Activated naive CD4-positive, alpha-beta T cell treated with anti-CD3 and anti-CD28 coated beads, Interleukin-2, amount 50 U/mL, for 72 hours (primary cell): ENCODE data around the gene LCE5A. TPM values are rescaled to one million over a fixed set of nuclear protein-coding genes. Genes with fewer than 3 reads are reported as not detected.
"Not testable (repeated sequence)": the region's sequence is repeated elsewhere in the genome, so short reads cannot be mapped to it uniquely, and the experiment has no call there.

Experiments used
- ATAC-seq, 2 donors: fragments of 150-1000 bp; cut with Tn5 transposase; 2 replicates each; pipeline ENCODE4 v1.10.0; 2021; ENCODE audit warnings: mild to moderate bottlenecking in 2 of 2, moderate library complexity in 2 of 2
- DNase-seq, 2 donors: peaks; one replicate each; pipeline ENCODE4 v3.0.0; 2021 to 2022; ENCODE audit warnings: low spot score in 2 of 2
- H3K27ac Mint-ChIP-seq, 2 donors: one replicate each; pipeline ENCODE4 v1.8.0; 2022; ENCODE audit warnings: mild to moderate bottlenecking in 2 of 2, mixed read lengths in 2 of 2
- H3K36me3 Mint-ChIP-seq, 2 donors: one replicate each; pipeline ENCODE4 v1.8.0; 2022; ENCODE audit warnings: mixed read lengths in 2 of 2
- H3K9me3 Mint-ChIP-seq, 2 donors: one replicate each; pipeline ENCODE4 v1.8.0; 2022; ENCODE audit warnings: mixed read lengths in 2 of 2
- total RNA-seq, 2 donors: library from RNA; stranded (reverse); gene quantifications; one replicate each; pipeline ENCODE4 v1.2.3, GENCODE V29; 2022

LCE5A gene
- total RNA-seq, 2 donors from 2014 or later: not detected

DNA sequence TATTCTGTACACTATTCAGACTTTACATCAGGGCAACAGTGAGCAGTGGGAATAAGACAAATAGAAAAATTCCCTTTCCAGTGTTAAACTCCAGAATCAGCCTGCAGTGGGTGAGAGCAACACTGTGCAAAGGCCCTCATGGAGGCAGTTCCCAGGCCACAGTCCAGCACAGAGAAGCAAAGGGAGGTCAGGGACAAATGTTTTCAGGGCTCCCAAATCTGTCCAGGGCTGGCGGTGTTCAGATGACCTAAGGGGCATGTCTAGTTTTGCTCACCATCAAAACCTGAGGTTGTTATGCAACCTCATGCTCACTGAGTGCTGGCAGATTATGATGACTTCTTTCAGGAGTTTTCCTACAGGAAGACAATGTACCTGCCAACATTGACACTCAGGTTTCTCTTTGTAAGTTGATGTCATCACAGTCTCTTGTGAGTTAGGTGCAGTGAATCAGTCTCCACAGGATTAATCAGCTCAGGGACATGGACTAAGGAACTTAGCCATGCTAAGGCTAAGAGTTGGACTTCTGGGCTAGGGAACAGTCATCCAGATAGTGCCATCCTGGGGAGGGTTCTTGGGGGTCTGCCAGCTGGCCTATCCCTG lies 3.6 kb upstream of the LCE5A start:
- DNase-seq (no peak), ATAC-seq (no peak)
- Mint-ChIP-seq H3K36me3 (no peaks in the 10 kb centered on the region), H3K9me3 (no peaks in the 10 kb centered on the region), H3K27ac (no peak overlapping the region)

DNA sequence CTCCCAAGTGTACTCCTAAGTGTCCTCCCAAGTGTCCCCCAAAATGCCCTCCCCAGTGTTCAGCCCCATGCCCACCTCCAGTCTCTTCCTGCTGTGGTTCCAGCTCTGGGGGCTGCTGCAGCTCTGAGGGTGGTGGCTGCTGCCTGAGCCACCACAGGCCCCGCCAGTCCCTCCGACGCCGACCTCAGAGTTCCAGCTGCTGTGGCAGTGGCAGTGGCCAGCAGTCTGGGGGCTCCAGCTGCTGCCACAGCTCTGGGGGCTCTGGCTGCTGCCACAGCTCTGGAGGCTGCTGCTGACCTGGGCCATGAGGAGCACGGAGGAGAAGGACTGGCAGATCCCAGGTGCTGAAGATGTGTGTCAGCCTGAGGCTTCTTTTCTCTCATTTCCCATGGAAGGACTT lies 993 bp downstream of the LCE5A start:
- no peak overlapping the region for H3K27ac Mint-ChIP-seq
- H3K9me3 Mint-ChIP-seq: no peaks in the 10 kb centered on the region
- DNase-seq (no peak), ATAC-seq (no peak)
- no peaks in the 10 kb centered on the region for H3K36me3 Mint-ChIP-seq

DNA sequence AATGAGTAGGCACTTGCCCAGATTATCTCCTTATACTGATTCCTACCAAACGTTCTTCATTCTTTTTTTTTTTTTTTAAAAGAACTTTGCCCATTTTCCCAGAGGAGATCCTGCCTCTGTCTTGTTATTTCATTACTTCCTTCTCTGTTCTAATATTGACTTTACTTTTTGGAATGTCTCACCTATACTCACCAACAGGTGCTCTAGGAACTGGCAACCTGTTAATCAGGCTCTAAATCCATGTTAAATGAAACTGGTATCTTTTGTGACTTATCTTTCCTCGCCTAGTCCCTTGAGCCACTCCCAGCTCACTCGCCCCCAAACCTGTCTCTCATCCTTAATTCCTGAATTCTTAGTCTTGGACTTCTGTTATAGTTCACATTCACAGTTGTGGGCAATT lies 2.5 kb downstream of the LCE5A start:
- no peaks in the 10 kb centered on the region for H3K36me3 Mint-ChIP-seq
- no peaks in the 10 kb centered on the region for H3K9me3 Mint-ChIP-seq
- DNase-seq: no peak
- H3K27ac Mint-ChIP-seq: no peak overlapping the region
- no peak for ATAC-seq

DNA sequence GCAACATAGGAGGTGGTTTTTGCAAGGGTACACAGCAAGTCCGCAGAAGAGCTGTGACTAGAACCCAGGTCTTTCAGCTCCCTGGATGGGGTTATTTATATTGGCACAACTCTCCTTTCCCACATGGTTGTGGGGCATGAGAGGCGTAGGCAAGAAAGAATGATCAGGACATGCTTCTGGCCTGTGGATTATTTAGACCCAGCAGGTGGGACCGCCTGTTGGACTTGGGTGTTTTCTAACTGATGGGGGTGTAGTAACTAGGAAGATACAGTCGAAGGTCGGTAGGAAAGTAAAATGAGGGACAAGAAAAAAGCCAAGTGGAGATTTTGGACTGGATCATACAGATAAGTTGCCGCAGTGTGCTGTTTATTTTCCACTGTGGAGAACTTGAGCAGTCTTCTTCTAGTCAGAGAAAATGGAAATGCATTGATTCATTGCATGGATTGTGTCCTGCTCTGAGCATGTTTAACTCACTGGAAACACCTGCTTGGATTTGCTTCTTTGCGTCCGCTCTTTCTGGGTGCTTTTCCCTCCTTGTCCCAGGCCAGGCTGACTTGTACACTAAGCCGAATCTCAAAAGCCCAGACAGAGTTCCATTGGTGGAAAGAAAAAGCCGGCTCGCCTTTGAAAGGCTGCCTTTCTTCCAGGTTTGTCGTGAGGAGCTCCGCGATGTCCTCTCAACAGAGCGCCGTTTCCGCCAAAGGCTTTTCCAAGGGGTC lies 4.3 kb downstream of the LCE5A start:
- Mint-ChIP-seq H3K36me3 (no peaks in the 10 kb centered on the region), H3K27ac (no peak overlapping the region), H3K9me3 (no peaks in the 10 kb centered on the region)
- ATAC-seq: no peak
- no peak for DNase-seq

DNA sequence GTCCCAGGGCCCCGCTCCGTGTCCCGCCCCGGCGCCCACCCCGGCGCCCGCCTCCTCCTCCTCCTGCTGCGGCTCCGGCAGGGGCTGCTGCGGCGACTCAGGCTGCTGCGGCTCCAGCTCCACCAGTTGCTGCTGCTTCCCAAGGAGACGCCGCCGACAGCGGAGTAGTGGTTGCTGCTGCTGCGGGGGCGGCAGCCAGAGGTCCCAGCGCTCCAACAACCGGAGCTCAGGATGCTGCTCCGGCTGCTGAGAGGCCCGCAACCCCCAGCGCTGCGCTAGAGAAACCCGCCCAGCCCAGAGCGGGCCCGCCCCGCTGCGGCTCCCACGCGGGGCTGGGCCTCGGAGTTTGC lies 4.8 kb downstream of the LCE5A start:
- no peak for ATAC-seq
- no peak for DNase-seq
- H3K36me3 Mint-ChIP-seq: no peaks in the 10 kb centered on the region
- H3K9me3 Mint-ChIP-seq: no peaks in the 10 kb centered on the region
- no peak overlapping the region for H3K27ac Mint-ChIP-seq

DNA sequence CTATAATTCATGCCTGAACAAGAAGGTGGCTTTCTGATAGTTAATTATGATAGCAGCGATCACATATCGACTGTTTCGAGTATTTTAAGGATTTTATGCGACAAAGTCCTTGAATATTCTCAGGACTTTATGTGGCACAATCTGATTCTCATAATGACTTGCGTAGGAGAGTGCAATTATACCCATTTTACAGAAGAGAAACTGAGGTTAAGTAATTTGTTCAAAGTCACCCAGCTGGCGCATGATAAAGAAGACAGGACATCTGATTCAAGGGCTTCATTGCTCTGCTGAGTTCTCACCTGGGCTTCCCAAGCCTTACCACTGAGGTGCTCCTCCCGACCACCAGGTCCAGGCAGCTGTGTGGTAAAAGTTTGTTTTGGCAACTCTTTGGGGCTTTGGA lies 5.5 kb downstream of the LCE5A start:
- DNase-seq: no peak
- Mint-ChIP-seq H3K36me3 (no peaks in the 10 kb centered on the region), H3K9me3 (no peaks in the 10 kb centered on the region), H3K27ac (no peak overlapping the region)
- no peak for ATAC-seq

DNA sequence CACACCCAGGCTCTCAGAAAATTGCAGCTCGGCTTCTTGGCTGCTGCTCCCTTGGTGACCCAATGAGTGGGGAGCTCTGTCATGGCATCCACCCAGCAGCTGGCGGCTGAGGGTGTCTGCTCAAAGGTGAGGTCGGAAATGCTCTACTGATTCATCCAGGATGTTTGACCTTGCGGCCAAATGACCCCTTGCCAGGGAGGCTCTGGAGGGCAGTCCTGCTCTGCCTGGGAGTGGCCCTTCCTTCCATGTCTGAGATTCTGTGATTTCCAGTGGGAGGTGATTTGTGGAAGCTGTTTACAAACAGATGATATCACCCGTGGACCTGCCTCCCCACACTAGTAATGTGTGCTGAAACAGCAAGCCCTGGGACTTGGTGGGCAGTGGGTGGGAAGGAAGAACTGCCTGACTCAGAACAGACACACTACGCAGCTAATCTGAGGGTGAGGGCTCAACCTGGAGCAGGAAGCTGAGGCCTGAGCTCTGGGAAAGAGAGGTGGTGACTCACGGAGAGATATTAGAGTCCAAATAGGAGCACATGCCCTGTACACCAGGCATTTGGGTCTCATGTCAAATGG lies 6.7 kb downstream of the LCE5A start:
- ATAC-seq (no peak), DNase-seq (no peak)
- H3K27ac Mint-ChIP-seq: no peak overlapping the region
- no peaks in the 10 kb centered on the region for H3K9me3 Mint-ChIP-seq
- H3K36me3 Mint-ChIP-seq: no peaks in the 10 kb centered on the region

DNA sequence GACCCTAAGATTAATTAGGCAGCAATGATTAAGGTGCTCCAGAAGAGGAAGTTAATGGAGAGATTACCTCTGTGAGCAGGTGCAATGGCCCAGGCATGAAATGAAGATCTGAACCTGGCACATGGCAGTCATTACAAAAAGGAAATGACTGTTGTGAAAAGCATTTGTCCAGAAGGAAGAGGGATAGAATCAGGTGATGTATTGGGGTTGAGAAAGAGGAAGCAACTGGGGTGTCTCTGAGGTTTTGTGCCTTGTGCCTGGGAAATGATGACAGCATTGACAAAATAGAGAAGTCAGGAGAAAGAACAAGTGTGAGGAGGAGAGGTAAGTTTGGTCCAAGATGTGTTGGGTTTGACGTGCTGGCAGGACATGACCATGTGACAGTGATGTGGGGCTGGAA lies 9.2 kb downstream of the LCE5A start:
- DNase-seq (no peak), ATAC-seq (no peak)
- H3K9me3 Mint-ChIP-seq: no peaks in the 10 kb centered on the region
- H3K36me3 Mint-ChIP-seq: no peaks in the 10 kb centered on the region
- no peak overlapping the region for H3K27ac Mint-ChIP-seq

DNA sequence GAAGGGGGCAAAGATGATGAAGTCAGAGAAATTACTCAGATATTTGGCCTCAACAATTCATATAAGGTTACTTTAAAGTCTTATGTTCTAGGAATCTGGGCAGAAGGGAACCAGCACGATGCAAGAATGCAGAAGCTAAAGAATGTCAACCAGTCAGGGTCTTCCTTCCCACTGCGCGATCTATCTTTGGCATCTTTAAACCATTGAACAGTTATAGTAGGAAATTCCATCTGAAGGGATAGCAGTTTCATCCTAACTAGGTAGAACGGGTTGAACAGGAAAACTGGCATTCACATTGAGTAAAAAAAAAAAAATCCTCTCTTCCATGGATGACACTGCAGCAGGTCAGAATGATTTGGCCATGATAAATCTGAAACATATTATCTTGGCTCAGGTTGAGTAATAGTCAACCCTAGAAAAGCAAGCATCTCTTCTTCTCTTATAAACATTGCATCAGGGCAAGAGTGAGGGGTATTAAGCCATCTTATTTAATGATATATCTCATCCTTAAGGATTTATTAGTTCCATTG lies 10.0 kb downstream of the LCE5A start:
- H3K9me3 Mint-ChIP-seq: no peaks in the 10 kb centered on the region
- ATAC-seq: no peak

DNA sequence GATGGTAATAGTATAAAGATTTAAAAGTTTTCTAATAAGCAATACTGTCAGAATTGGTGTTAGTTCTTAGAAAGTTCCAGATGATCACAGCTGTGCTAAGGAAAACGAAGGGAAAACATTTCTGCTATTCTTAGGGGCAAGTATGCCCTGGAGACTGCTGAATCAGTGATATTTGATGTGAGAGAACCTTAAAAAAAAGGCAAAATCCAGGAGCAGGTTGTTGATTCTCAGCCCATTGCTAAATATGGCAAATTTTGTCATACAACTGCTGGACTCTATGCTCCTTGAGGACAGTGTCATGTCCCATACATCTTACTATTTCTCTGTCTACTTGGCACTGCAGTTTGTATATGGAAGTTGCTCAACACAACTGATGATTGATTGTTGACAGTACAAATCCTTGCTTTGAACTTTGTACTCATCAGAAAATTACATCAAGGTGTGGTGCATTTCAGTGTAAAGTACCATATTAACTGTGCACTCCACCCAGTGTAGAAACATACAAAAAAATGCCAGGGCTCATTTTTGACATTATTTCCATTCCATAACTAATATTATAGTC lies 14.6 kb downstream of the LCE5A start:
- Mint-ChIP-seq H3K27ac (no peak overlapping the region), H3K36me3 (no peaks in the 10 kb centered on the region), H3K9me3 (no peaks in the 10 kb centered on the region)
- DNase-seq: no peak
- ATAC-seq: no peak

More for the DNA sequence above, 10.0 kb downstream of the LCE5A start:
- no peaks in the 10 kb centered on the region for H3K36me3 Mint-ChIP-seq
- H3K27ac Mint-ChIP-seq: no peak overlapping the region
- no peak for DNase-seq

DNA sequence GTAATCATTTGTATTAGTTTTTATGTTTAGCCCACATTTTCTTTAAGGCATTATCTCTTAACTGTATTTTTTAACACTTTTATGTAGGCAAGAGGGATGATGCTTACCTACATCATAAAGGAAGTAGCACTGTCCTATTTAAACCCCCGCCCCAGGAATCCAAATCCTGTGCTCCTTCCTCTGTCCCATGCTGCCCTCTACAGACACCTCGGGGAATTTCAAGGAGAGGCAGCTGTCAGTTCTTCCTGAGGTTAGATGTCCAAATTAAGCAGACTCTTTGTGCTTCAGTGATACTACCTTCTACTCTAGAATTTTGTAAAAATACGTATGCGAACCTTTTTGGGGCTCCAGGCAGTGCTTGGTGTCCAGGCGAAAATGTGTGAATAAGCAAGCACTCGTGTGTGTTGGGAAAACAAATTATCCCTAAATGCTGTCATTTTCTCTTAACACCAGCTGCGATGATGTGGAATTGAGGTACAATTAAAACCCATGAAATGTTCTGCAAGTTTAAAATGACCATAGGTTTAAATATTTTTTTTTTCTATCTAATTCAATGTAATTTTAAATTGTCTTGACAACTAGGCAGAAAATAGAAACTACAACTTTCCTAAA lies 22.8 kb downstream of the LCE5A start:
- Mint-ChIP-seq H3K36me3 (no peaks in the 10 kb centered on the region), H3K27ac (no peak overlapping the region), H3K9me3 (no peaks in the 10 kb centered on the region)
- peak in 1 of 2 donors; percentile 63 for DNase-seq
- no peak for ATAC-seq

DNA sequence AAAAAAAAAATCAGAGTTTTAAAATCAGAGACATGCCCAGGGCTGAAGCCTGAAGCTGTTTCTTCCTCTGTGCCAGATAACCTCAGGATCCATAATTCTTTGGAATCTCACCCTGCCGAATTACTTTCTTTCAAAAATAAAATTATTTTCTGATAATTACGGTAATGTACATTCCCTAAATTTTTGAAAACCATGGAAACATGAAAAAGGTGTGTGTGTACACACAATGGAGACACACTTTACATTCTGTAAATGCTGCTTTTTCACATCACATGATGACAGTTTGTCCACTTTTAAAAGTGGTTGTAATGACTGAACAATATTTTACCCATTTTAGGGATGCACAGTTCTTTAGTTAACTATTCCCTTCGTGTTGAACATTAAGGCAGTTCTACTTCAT lies 25.2 kb downstream of the LCE5A start:
- DNase-seq: no peak
- H3K36me3 Mint-ChIP-seq: no peaks in the 10 kb centered on the region
- H3K27ac Mint-ChIP-seq: no peak overlapping the region
- no peaks in the 10 kb centered on the region for H3K9me3 Mint-ChIP-seq
- ATAC-seq: no peak

DNA sequence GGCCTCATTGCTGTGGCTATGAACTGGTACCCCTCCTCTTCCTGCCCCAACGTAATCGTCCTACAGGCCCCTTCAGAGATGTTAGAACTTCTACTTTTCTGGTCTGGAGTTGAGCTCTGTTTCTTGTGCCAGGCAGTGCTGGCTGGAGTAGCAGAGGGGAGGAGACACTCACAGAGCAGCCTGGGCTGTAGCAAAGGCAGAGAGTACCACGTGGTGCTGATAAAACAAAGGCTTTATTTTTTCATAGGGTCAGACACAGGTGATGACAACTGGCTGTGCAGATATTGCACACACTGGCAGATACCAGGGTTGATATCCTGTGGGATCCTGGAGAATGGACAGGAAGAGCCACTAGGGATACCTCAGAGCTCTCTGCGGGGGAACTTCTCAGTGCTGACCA lies 26.9 kb downstream of the LCE5A start:
- Mint-ChIP-seq H3K9me3 (no peaks in the 10 kb centered on the region), H3K27ac (no peak overlapping the region), H3K36me3 (no peaks in the 10 kb centered on the region)
- ATAC-seq (no peak), DNase-seq (no peak)

DNA sequence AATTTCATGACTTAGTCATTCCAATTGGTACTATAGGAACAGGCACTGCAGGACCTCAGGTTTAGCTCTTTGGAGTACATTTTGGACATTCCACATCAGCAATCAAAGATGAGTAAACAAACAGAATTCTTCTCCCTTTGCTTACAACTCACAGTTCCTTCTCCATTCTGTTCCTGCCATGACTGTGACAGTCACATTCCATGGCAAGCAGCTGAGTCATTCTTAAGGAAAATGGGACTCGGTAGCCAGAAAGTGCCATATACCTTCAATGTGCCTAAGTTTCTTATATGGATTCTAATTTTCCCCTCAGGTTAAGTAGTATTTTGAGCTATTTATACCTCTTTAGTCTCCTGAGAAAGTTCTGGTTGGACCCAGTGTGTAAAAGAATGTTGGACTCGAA lies 29.3 kb downstream of the LCE5A start:
- DNase-seq (no peak), ATAC-seq (no peak)
- Mint-ChIP-seq H3K27ac (no peak overlapping the region), H3K9me3 (no peaks in the 10 kb centered on the region), H3K36me3 (no peaks in the 10 kb centered on the region)

DNA sequence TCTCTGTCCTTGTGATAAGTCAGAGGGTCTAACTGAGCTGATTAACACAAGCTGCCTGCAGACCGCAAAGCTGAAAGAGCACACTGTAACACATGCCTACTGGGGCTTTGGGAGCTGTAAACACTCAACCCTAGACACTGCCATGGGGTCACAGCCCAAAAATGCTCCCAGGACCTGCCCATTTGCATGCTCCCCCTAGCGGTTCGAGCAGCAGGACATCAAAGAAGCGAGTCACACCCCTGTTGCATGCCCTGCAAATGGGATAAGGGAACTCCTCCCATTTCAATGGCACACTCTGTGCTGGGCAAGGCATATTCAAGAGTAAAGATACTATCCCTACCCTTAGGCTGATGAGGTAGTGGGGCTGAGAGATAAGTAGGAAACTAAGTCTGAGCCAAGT lies 33.2 kb downstream of the LCE5A start:
- peak in 1 of 2 donors; percentile 5 for DNase-seq
- no peak for ATAC-seq

DNA sequence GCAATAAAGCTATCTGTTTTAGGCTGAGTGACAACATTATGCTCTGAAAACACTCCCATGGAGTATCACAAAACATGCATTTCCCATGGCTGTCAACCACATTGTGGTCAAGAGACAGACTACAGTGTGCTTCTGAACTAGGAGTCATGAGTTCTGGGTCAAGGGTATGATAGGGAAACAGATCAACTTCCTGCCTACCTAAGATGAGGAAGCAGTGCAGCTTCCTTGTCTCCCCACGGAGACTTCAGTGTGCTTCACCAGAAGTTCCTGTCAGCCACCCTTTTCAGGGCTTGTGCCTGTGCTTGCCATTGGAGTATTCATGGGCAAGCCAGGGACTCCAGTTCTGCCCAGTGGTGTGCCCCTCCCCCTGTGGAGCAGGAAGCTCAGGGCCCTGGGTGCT lies 36.1 kb downstream of the LCE5A start:
- Mint-ChIP-seq H3K27ac (no peak overlapping the region), H3K36me3 (no peaks in the 10 kb centered on the region), H3K9me3 (no peaks in the 10 kb centered on the region)
- DNase-seq (no peak), ATAC-seq (no peak)

More for the DNA sequence above, 33.2 kb downstream of the LCE5A start:
- no peak overlapping the region for H3K27ac Mint-ChIP-seq
- no peaks in the 10 kb centered on the region for H3K36me3 Mint-ChIP-seq
- no peaks in the 10 kb centered on the region for H3K9me3 Mint-ChIP-seq

DNA sequence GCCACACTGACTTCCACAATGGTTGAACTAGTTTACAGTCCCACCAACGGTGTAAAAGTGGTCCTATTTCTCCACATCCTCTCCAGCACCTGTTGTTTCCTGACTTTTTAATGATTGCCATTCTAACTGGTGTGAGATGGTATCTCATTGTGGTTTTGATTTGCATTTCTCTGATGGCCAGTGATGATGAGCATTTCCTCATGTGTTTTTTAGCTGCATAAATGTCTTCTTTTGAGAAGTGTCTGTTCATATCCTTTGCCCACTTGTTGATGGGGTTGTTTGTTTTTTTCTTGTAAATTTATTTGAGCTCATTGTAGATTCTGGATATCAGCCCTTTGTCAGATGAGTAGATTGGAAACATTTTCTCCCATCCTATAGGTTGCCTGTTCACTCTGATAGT lies 37.8 kb downstream of the LCE5A start:
- not testable (repeated sequence) for H3K36me3 Mint-ChIP-seq, H3K27ac Mint-ChIP-seq, DNase-seq, H3K9me3 Mint-ChIP-seq, ATAC-seq
